Measurements from ENCODE around the gene NFKBIB. TPM values are rescaled to one million over a fixed set of nuclear protein-coding genes. Genes with fewer than 3 reads are reported as not detected.

The NFKBIB gene
- total RNA-seq, 1 donor from 2014 or later = 8.3 TPM

- H3K4me3 Mint-ChIP-seq = no peak overlapping the region
- Histone ChIP-seq H3K4me1 (no peaks in the 10 kb centered on the region), H3K4me2 (no peak overlapping the region), H4K20me1 (ENCODE audit: low read depth) (no peaks in the 10 kb centered on the region), H3K36me3 (no peaks in the 10 kb centered on the region), H2AFZ (replicated peaks) (no peak overlapping the region), H3K27ac (no peak overlapping the region), H3K4me3 (no peak overlapping the region), H3F3A (ENCODE audit: low read depth) (peaks cover 4% of the 10 kb centered on the region), H3K79me2 (ENCODE audit: low read depth) (no peaks in the 10 kb centered on the region), H3K9ac (no peak overlapping the region), H3K27me3 (no peaks in the 10 kb centered on the region), H3K9me3 (ENCODE audit: low read depth) (no peaks in the 10 kb centered on the region)
- TF ChIP-seq, protein P1, sequence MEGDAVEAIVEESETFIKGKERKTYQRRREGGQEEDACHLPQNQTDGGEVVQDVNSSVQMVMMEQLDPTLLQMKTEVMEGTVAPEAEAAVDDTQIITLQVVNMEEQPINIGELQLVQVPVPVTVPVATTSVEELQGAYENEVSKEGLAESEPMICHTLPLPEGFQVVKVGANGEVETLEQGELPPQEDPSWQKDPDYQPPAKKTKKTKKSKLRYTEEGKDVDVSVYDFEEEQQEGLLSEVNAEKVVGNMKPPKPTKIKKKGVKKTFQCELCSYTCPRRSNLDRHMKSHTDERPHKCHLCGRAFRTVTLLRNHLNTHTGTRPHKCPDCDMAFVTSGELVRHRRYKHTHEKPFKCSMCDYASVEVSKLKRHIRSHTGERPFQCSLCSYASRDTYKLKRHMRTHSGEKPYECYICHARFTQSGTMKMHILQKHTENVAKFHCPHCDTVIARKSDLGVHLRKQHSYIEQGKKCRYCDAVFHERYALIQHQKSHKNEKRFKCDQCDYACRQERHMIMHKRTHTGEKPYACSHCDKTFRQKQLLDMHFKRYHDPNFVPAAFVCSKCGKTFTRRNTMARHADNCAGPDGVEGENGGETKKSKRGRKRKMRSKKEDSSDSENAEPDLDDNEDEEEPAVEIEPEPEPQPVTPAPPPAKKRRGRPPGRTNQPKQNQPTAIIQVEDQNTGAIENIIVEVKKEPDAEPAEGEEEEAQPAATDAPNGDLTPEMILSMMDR (IDR thresholded peaks at IDR 0.05) = no peak
- no peak for TF ChIP-seq EZH2phosphoT487 (IDR thresholded peaks at IDR 0.05)
- no peak for TF ChIP-seq EZH2 (IDR thresholded peaks at IDR 0.05)
- H3K4me1 Mint-ChIP-seq = peaks cover 3% of the 10 kb centered on the region
- no peak for DNase-seq (ENCODE audit: low spot score)
- H3K27ac Mint-ChIP-seq = no peak overlapping the region
- H3K9me3 Mint-ChIP-seq = no peaks in the 10 kb centered on the region
- no peaks in the 10 kb centered on the region for H3K36me3 Mint-ChIP-seq
- H3K27me3 Mint-ChIP-seq (ENCODE audit: insufficient read depth, low read depth) = peaks cover 4% of the 10 kb centered on the region
Observed at GRCh38 chr19:38888876-38889275, 10.9 kb upstream of the NFKBIB start.

DNA sequence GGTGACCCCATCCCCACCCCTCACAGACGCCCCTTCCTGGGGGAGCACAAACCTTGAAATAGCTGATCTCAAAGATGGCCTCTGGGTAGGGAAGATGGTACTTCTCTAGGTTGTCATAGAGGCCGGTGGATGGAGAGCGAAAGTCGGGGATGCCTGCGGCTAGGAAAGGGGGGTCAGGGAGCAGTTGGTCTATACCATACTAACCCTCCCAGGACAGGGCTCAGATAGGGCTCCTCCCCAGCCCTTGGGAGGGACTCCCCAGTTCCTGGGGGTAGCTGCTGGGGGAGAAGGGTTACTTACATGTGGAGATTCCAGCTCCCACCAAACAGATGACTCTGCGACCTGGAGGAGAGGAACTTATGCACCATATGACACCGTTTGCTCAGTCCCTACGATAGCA is 10.0 kb upstream of the NFKBIB start:
- H4K20me1 ChIP-seq (ENCODE audit: low read depth) = no peaks in the 10 kb centered on the region
- Mint-ChIP-seq H3K27me3 (ENCODE audit: insufficient read depth, low read depth) (peaks cover 3% of the 10 kb centered on the region), H3K4me3 (no peak overlapping the region), H3K9me3 (no peaks in the 10 kb centered on the region), H3K4me1 (peaks cover 3% of the 10 kb centered on the region), H3K36me3 (no peaks in the 10 kb centered on the region), H3K27ac (no peak overlapping the region)
- no peak overlapping the region for H3K9ac ChIP-seq
- H3K79me2 ChIP-seq (ENCODE audit: low read depth) = no peaks in the 10 kb centered on the region
- H3K36me3 ChIP-seq = no peaks in the 10 kb centered on the region
- H3K4me2 ChIP-seq = no peak overlapping the region
- peaks cover 4% of the 10 kb centered on the region for H3F3A ChIP-seq (ENCODE audit: low read depth)
- H2AFZ ChIP-seq (replicated peaks) = no peak overlapping the region
- TF ChIP-seq, protein P1 (IDR thresholded peaks at IDR 0.05) = no peak
- no peak for TF ChIP-seq EZH2phosphoT487 (IDR thresholded peaks at IDR 0.05)
- TF ChIP-seq EZH2 (IDR thresholded peaks at IDR 0.05) = no peak
- H3K4me3 ChIP-seq = no peak overlapping the region
- H3K27ac ChIP-seq = no peak overlapping the region
- no peaks in the 10 kb centered on the region for H3K9me3 ChIP-seq (ENCODE audit: low read depth)
- DNase-seq (ENCODE audit: low spot score) = no peak
- H3K27me3 ChIP-seq = no peaks in the 10 kb centered on the region
- no peaks in the 10 kb centered on the region for H3K4me1 ChIP-seq

DNA sequence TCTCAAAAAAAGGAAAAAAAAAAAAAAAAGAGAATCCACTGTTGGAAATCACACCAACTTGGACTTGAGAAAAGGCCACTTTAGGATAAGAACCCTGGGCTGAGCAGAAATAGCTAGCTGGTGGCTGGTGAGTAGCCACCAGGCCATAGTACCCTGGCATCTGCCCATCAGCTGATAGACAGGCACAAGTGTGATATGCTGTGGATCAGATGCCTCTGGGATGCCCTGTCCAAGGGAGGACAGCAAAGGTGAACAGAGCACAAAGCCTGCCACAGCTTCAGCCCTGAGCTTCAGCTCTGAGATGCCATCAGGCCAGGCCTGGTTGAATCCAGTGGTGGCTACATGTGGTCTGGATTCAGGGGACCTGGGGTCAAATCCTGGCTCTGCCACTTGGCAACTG is 9.1 kb upstream of the NFKBIB start:
- H2AFZ ChIP-seq (replicated peaks) = no peak overlapping the region
- H3K27ac ChIP-seq = no peak overlapping the region
- H3K36me3 Mint-ChIP-seq = no peaks in the 10 kb centered on the region
- peaks cover 4% of the 10 kb centered on the region for H3F3A ChIP-seq (ENCODE audit: low read depth)
- no peak overlapping the region for H3K9ac ChIP-seq
- no peaks in the 10 kb centered on the region for H3K4me1 ChIP-seq
- no peak overlapping the region for H3K4me3 ChIP-seq
- no peaks in the 10 kb centered on the region for H3K27me3 ChIP-seq
- H3K36me3 ChIP-seq = no peaks in the 10 kb centered on the region
- TF ChIP-seq EZH2 (IDR thresholded peaks at IDR 0.05) (no peak), EZH2phosphoT487 (IDR thresholded peaks at IDR 0.05) (no peak)
- TF ChIP-seq, protein P1 (IDR thresholded peaks at IDR 0.05) = no peak
- H3K9me3 ChIP-seq (ENCODE audit: low read depth) = no peaks in the 10 kb centered on the region
- H3K79me2 ChIP-seq (ENCODE audit: low read depth) = no peaks in the 10 kb centered on the region
- H4K20me1 ChIP-seq (ENCODE audit: low read depth) = no peaks in the 10 kb centered on the region
- H3K4me3 Mint-ChIP-seq = no peak overlapping the region
- no peak overlapping the region for H3K4me2 ChIP-seq
- peaks cover 2% of the 10 kb centered on the region for H3K27me3 Mint-ChIP-seq (ENCODE audit: insufficient read depth, low read depth)
- no peak for DNase-seq (ENCODE audit: low spot score)
- H3K27ac Mint-ChIP-seq = no peak overlapping the region
- H3K9me3 Mint-ChIP-seq = no peaks in the 10 kb centered on the region
- H3K4me1 Mint-ChIP-seq = peaks cover 3% of the 10 kb centered on the region

All from neural progenitor cell (in vitro differentiated cells).